Tibial nerve (tissue), 4 donors: ENCODE measurements around the gene LMLN. TPM values are rescaled to one million over a fixed set of nuclear protein-coding genes. Genes with fewer than 3 reads are reported as not detected.

Experiments used
- DNase-seq, 2 donors: peaks; one replicate each; pipeline ENCODE4 v3.0.0-alpha.2; 2019; ENCODE audit warnings: low spot score in 2 of 2
- H3K27ac ChIP-seq, 4 donors: fragments of 200-600 bp; sonication (generic) in 3 of 4; one replicate each; pipeline ENCODE4 v1.5.1; 2017 to 2019; ENCODE audit warnings: mild to moderate bottlenecking in 1 of 4
- H3K27me3 ChIP-seq, 2 donors: fragments of 200-600 bp; sonication (generic) in 1 of 2; one replicate each; pipeline versions ENCODE4 v1.5.1 to v1.6.0; 2017 to 2019
- H3K36me3 ChIP-seq, 3 donors: fragments of 200-600 bp; sonication (generic); one replicate each; pipeline ENCODE4 v1.5.1; 2018 to 2019
- H3K4me1 ChIP-seq, 4 donors: fragments of 200-600 bp; sonication (generic) in 3 of 4; one replicate each; pipeline ENCODE4 v1.5.1; 2017 to 2019
- H3K4me3 ChIP-seq, 4 donors: fragments of 200-600 bp; sonication (generic) in 3 of 4; one replicate each; pipeline ENCODE4 v1.5.1; 2017 to 2019; ENCODE audit warnings: mild to moderate bottlenecking in 1 of 4, moderate library complexity in 1 of 4
- H3K9me3 ChIP-seq, 4 donors: fragments of 200-600 bp; sonication (generic) in 3 of 4; one replicate each; pipeline ENCODE4 v1.5.1; 2017 to 2019
- CTCF ChIP-seq, 5 experiments: fragments of 200-600 bp in 3 of 5; fragments of 450-650 bp in 2 of 5; sonication (generic) in 3 of 5; IDR thresholded peaks; one replicate each; pipeline ENCODE4 v1.5.1; 2016 to 2019; ENCODE audit warnings: antibody characterized with exemption in 5 of 5, mild to moderate bottlenecking in 3 of 5, moderate library complexity in 2 of 5
- EP300 ChIP-seq, 2 donors: sonication (generic); formaldehyde crosslinking; IDR thresholded peaks; one replicate each; pipeline ENCODE4 v1.6.1; 2017; ENCODE audit warnings: antibody characterized with exemption in 2 of 2, mild to moderate bottlenecking in 1 of 2
- POLR2A ChIP-seq, 2 donors: fragments of 450-650 bp; IDR thresholded peaks; one replicate each; pipeline ENCODE4 v1.6.1; 2017; ENCODE audit warnings: antibody characterized with exemption in 2 of 2, mild to moderate bottlenecking in 2 of 2, moderate library complexity in 2 of 2
- WGBS, 2 donors: methylation state at CpG; one replicate each; pipeline ENCODE4 v1.1.5; 2018; 5-methylcytosine and 5-hydroxymethylcytosine counted together
- total RNA-seq, 4 donors: library from RNA; depleted of rRNA; stranded (reverse); fragments of >200 nt; gene quantifications; one replicate each; pipeline ENCODE4 v1.1.0, GENCODE V29; 2016

LMLN gene
- total RNA-seq, 4 donors from 2014 or later, result 5.7 to 9.0 (median 7.1) TPM

GRCh38 chr3:197952440-197952839 lies 7.6 kb upstream of the LMLN start:
- no peak for TF ChIP-seq EP300 (IDR thresholded peaks at IDR 0.05)

GRCh38 chr3:197953325-197953724 lies 6.7 kb upstream of the LMLN start:
- H3K4me1 ChIP-seq, result peaks cover 0 to 62% (median 29%) of the 10 kb centered on the region in 4 donors
- H3K27me3 ChIP-seq, result no peaks in the 10 kb centered on the region
- peaks cover 4 to 62% (median 39%) of the 10 kb centered on the region in 3 donors for H3K36me3 ChIP-seq
- H3K27ac ChIP-seq, result no peak overlapping the region
- no peaks in the 10 kb centered on the region for H3K9me3 ChIP-seq
- no peak for DNase-seq
- H3K4me3 ChIP-seq, result no peak overlapping the region
- no peak for TF ChIP-seq CTCF (IDR thresholded peaks at IDR 0.05)
- no peak for TF ChIP-seq POLR2A (IDR thresholded peaks at IDR 0.05)
- no peak for TF ChIP-seq EP300 (IDR thresholded peaks at IDR 0.05)
- WGBS, 2 donors, result 52 to 61% methylated on average over 6 of the region's 6 CpGs

More at GRCh38 chr3:197952440-197952839, 7.6 kb upstream of the LMLN start:
- Histone ChIP-seq H3K4me3 (no peak overlapping the region), H3K4me1 (peaks cover 0 to 54% (median 29%) of the 10 kb centered on the region in 4 donors), H3K9me3 (no peaks in the 10 kb centered on the region), H3K27me3 (no peaks in the 10 kb centered on the region), H3K36me3 (peaks cover 4 to 62% (median 39%) of the 10 kb centered on the region in 3 donors), H3K27ac (no peak overlapping the region)
- 86 to 93% methylated on average over 9 of the region's 9 CpGs for WGBS, 2 donors
- DNase-seq, result no peak

- WGBS, 2 donors, result 61 to 63% methylated on average over 7 of the region's 7 CpGs
- no peaks in the 10 kb centered on the region for H3K9me3 ChIP-seq
- peaks cover 0 to 68% (median 34%) of the 10 kb centered on the region in 4 donors for H3K4me1 ChIP-seq
- H3K27ac ChIP-seq, result no peak overlapping the region
- no peak for DNase-seq
- H3K27me3 ChIP-seq, result no peaks in the 10 kb centered on the region
- no peak overlapping the region for H3K4me3 ChIP-seq
- H3K36me3 ChIP-seq, result peaks cover 4 to 62% (median 39%) of the 10 kb centered on the region in 3 donors
- TF ChIP-seq CTCF (IDR thresholded peaks at IDR 0.05), result no peak
- TF ChIP-seq POLR2A (IDR thresholded peaks at IDR 0.05), result no peak
- TF ChIP-seq EP300 (IDR thresholded peaks at IDR 0.05), result no peak
Measured at GRCh38 chr3:197953881-197954280, 6.1 kb upstream of the LMLN start.

GRCh38 chr3:197955892-197956477 lies 4.0 kb upstream of the LMLN start:
- H3K27ac ChIP-seq, result no peak overlapping the region
- H3K4me1 ChIP-seq, result peaks cover 0 to 71% (median 34%) of the 10 kb centered on the region in 4 donors
- WGBS, 2 donors, result 88 to 90% methylated on average over 4 of the region's 4 CpGs

GRCh38 chr3:197956626-197956988 lies 3.4 kb upstream of the LMLN start:
- Histone ChIP-seq H3K36me3 (peaks cover 4 to 55% (median 33%) of the 10 kb centered on the region in 3 donors), H3K4me1 (peaks cover 0 to 71% (median 33%) of the 10 kb centered on the region in 4 donors), H3K27ac (no peak overlapping the region), H3K9me3 (no peaks in the 10 kb centered on the region), H3K4me3 (no peak overlapping the region), H3K27me3 (no peaks in the 10 kb centered on the region)
- WGBS, 2 donors, result 86 to 90% methylated on average over 2 of the region's 2 CpGs
- TF ChIP-seq CTCF (IDR thresholded peaks at IDR 0.05) (no peak), POLR2A (IDR thresholded peaks at IDR 0.05) (no peak), EP300 (IDR thresholded peaks at IDR 0.05) (no peak)
- DNase-seq, result no peak

More at GRCh38 chr3:197955892-197956477, 4.0 kb upstream of the LMLN start:
- DNase-seq, result no peak
- no peaks in the 10 kb centered on the region for H3K9me3 ChIP-seq
- TF ChIP-seq POLR2A (IDR thresholded peaks at IDR 0.05) (no peak), EP300 (IDR thresholded peaks at IDR 0.05) (no peak), CTCF (IDR thresholded peaks at IDR 0.05) (no peak)
- no peak overlapping the region for H3K4me3 ChIP-seq
- no peaks in the 10 kb centered on the region for H3K27me3 ChIP-seq
- H3K36me3 ChIP-seq, result peaks cover 4 to 61% (median 37%) of the 10 kb centered on the region in 3 donors
